ENCODE measurements around the gene LCMT2.

The LCMT2 gene

DNA sequence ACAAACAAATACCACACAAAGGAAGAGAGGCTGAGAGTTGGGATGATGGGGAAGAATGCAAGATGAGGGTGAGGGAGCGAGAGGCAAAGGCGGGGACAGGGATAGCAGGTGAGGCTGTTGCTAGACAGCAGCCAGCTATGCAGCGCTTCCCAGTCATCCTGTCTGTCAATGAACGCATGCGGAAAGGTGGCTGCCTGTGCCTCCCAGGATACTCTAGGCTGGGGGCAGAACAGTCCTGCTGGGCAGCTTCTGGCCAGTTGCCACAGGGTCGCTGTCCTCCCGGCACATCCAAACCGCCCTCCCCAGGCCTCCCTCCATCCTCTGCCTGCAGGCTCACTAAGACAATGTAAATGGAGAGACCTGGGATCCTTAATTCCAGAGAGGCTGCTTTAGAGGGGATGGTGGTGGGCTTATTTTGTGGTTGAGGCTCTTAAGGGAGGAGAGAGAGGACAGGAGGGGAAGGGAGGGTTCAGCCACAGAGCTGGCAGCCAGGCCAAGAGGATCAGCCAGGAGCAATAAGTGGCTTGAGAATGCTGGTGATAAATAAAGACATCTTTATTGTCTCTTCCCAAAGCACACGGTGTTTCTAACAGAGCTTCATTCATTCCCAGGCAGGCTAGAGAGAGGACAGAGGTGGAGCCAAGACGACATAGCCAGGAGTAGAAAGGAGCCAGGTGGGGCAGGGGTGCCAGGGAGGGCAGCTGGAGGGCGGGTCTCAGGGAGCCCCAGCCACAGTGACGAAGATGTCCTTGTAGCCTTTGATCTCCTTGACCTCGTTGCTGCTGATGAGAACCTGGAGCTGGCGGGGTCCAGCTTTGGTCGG is 54.4 kb downstream of the LCMT2 start:
- DNase-seq (ENCODE audit: low read depth): no peak

DNA sequence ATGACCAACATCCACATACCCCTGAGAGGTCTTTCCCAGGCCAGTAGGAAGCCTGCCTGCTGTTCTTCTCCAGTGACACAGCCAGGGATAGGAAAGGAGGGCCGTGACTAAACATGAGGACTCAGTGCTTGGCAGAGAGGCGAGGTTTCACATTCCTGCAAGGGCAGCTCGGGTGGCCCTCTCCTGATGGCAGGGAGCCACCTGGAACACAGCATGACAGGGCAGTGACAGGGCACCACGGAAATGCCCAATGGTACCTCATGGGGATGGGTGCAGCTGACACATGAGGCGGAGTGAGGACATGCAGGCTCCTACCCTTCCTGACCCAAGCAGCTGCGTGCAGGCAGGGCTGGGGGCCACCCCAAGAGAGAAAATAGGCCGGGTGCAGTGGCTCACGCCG is 56.2 kb downstream of the LCMT2 start:
- no peak for DNase-seq (ENCODE audit: low read depth)

All from activated T-cell treated with anti-CD3 and anti-CD28 coated beads for 24 hours (primary cell).